IgD-negative memory B cell (primary cell): Measurements from ENCODE around the gene PCDHGA11. TPM values are rescaled to one million over a fixed set of nuclear protein-coding genes. Genes with fewer than 3 reads are reported as not detected.
"Not testable (repeated sequence)": the region's sequence is repeated elsewhere in the genome, so short reads cannot be mapped to it uniquely, and the experiment has no call there.

Experiments
- H3K27ac Mint-ChIP-seq, 3 donors: one replicate each; pipeline ENCODE4 v1.8.0; 2020 to 2022; ENCODE audit warnings: mild to moderate bottlenecking in 3 of 3, mixed read lengths in 3 of 3, moderate library complexity in 1 of 3
- H3K27me3 Mint-ChIP-seq: one replicate; pipeline ENCODE4 v1.8.0; 2021; ENCODE audit warnings: mixed read lengths
- H3K36me3 Mint-ChIP-seq: one replicate; pipeline ENCODE4 v1.8.0; 2020; ENCODE audit warnings: mild to moderate bottlenecking, mixed read lengths
- H3K4me1 Mint-ChIP-seq, 3 donors: one replicate each; pipeline ENCODE4 v1.8.0; 2020 to 2022; ENCODE audit warnings: mixed read lengths in 3 of 3, mild to moderate bottlenecking in 1 of 3
- H3K4me3 Mint-ChIP-seq, 4 donors: one replicate each; pipeline ENCODE4 v1.8.0; 2020 to 2022; ENCODE audit warnings: mild to moderate bottlenecking in 4 of 4, mixed read lengths in 4 of 4, moderate library complexity in 3 of 4
- H3K9me3 Mint-ChIP-seq, 3 donors: one replicate each; pipeline ENCODE4 v1.8.0; 2020 to 2021; ENCODE audit warnings: mixed read lengths in 3 of 3, mild to moderate bottlenecking in 1 of 3
- polyA plus RNA-seq: library from polyadenylated mRNA; unstranded; fragments of 300-500 nt; fragmentation: Illumina TruSeq; gene quantifications from one replicate; pipeline ENCODE4 v1.2.3, GENCODE V29; 2021

The PCDHGA11 gene
- polyA plus RNA-seq, 1 donor from 2014 or later = 0.15 TPM

- Mint-ChIP-seq H3K36me3 (peaks cover 3% of the 10 kb centered on the region), H3K4me1 (peaks cover 0 to 4% (median 2%) of the 10 kb centered on the region in 3 donors), H3K4me3 (no peak within 1 kb of the TSS), H3K27ac (peak within 1 kb of the TSS in 2 of 3 donors; percentile 53 to 76), H3K9me3 (peaks cover 10 to 27% (median 22%) of the 10 kb centered on the region in 3 donors), H3K27me3 (peaks cover 32% of the 10 kb centered on the region)
Observed at GRCh38 chr5:141392429-141393198, 28.2 kb upstream of the PCDHGA11 start, which contains the start of gene PCDHGA8. PCDHGA8 (plus strand) TSS chr5:141392633; CDS start chr5:141392814, 181 bp downstream.

DNA sequence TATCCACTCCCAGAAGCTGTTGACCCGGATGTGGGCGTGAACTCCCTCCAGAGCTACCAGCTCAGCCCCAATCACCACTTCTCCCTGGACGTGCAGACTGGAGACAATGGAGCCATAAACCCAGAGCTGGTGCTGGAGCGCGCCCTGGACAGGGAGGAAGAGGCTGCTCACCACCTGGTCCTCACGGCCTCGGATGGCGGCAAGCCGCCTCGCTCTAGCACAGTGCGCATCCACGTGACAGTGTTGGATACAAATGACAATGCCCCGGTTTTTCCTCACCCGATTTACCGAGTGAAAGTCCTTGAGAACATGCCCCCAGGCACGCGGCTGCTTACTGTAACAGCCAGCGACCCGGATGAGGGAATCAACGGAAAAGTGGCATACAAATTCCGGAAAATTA, 27.6 kb upstream of the PCDHGA11 start:
- no peak overlapping the region for H3K4me3 Mint-ChIP-seq
- H3K4me1 Mint-ChIP-seq = peaks cover 0 to 4% (median 2%) of the 10 kb centered on the region in 3 donors
- H3K36me3 Mint-ChIP-seq = peaks cover 3% of the 10 kb centered on the region
- H3K27ac Mint-ChIP-seq = peak overlapping the region in 1 of 3 donors; percentile 62
- peaks cover 32% of the 10 kb centered on the region for H3K27me3 Mint-ChIP-seq
- H3K9me3 Mint-ChIP-seq = peaks cover 10 to 26% (median 22%) of the 10 kb centered on the region in 3 donors

DNA sequence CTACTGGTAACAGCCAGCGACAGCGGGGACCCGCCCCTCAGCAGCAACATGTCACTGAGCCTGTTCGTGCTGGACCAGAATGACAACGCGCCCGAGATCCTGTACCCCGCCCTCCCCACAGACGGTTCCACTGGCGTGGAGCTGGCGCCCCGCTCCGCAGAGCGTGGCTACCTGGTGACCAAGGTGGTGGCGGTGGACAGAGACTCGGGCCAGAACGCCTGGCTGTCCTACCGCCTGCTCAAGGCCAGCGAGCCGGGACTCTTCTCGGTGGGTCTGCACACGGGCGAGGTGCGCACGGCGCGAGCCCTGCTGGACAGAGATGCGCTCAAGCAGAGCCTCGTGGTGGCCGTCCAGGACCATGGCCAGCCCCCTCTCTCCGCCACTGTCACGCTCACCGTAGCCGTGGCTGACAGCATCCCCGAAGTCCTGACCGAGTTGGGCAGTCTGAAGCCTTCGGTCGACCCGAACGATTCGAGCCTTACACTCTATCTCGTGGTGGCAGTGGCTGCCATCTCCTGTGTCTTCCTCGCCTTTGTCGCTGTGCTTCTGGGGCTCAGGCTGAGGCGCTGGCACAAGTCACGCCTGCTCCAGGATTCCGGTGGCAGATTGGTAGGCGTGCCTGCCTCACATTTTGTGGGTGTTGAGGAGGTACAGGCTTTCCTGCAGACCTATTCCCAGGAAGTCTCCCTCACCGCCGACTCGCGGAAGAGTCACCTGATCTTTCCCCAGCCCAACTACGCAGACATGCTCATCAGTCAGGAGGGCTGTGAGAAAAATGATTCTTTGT, 26.3 kb upstream of the PCDHGA11 start:
- Mint-ChIP-seq H3K9me3 (peaks cover 9 to 29% (median 24%) of the 10 kb centered on the region in 3 donors), H3K27me3 (peaks cover 36% of the 10 kb centered on the region)

DNA sequence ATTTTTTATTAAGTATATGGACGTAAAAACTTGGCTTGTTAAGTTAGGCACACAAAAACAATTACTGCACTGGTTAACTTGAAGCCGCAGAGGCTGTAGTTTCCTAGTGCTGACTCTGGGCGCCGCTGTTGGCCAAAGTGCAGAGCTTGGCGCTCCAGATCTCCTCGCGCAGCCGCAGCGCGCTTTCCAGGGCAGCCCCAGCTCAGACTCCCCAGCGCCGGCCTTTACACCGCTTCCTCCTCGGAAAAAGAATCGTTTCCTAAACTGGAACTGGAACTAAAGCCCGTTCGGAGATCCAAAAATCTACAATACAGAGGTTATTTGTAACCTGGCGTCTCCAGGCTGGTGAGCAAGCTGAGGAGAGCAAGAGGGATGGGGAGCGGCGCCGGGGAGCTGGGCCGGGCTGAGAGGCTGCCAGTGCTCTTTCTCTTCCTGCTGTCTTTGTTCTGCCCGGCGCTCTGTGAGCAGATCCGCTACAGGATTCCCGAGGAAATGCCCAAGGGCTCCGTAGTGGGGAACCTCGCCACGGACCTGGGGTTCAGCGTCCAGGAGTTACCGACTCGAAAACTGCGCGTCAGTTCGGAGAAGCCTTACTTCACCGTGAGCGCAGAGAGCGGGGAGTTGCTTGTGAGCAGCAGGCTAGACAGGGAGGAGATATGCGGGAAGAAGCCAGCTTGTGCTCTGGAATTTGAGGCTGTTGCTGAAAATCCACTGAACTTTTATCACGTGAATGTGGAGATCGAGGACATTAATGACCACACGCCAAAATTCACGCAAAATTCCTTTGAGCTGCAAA, 22.9 kb upstream of the PCDHGA11 start, which contains the start of gene PCDHGB5:
Gene PCDHGB5, plus strand, starts transcription at position 192 of the 796 bp plus-strand sequence. Its CDS starts 181 bp downstream, at position 373.
- peaks cover 36% of the 10 kb centered on the region for H3K27me3 Mint-ChIP-seq
- H3K27ac Mint-ChIP-seq = peak within 1 kb of the TSS in 2 of 3 donors; percentile 46 to 67
- H3K4me3 Mint-ChIP-seq = peak within 1 kb of the TSS; percentile 73 to 84 (median 80)
- not testable (repeated sequence) for H3K4me1 Mint-ChIP-seq, H3K36me3 Mint-ChIP-seq
- H3K9me3 Mint-ChIP-seq = peaks cover 6 to 37% (median 19%) of the 10 kb centered on the region in 3 donors

More for the DNA sequence above, 26.3 kb upstream of the PCDHGA11 start:
- Mint-ChIP-seq H3K27ac (peak overlapping the region in 1 of 3 donors; percentile 83), H3K4me3 (peak overlapping the region in 1 of 4 donors; percentile 17)
- not testable (repeated sequence) for H3K4me1 Mint-ChIP-seq, H3K36me3 Mint-ChIP-seq

- H3K4me1 Mint-ChIP-seq = peaks cover 0 to 3% (median 3%) of the 10 kb centered on the region in 3 donors
- peak overlapping the region in 2 of 4 donors; percentile 8 to 81 for H3K4me3 Mint-ChIP-seq
- peaks cover 5 to 35% (median 19%) of the 10 kb centered on the region in 3 donors for H3K9me3 Mint-ChIP-seq
- peaks cover 4% of the 10 kb centered on the region for H3K36me3 Mint-ChIP-seq
- peaks cover 42% of the 10 kb centered on the region for H3K27me3 Mint-ChIP-seq
- peak overlapping the region in 2 of 3 donors; percentile 46 to 51 for H3K27ac Mint-ChIP-seq
Observed at GRCh38 chr5:141398608-141399007, 22.2 kb upstream of the PCDHGA11 start.

DNA sequence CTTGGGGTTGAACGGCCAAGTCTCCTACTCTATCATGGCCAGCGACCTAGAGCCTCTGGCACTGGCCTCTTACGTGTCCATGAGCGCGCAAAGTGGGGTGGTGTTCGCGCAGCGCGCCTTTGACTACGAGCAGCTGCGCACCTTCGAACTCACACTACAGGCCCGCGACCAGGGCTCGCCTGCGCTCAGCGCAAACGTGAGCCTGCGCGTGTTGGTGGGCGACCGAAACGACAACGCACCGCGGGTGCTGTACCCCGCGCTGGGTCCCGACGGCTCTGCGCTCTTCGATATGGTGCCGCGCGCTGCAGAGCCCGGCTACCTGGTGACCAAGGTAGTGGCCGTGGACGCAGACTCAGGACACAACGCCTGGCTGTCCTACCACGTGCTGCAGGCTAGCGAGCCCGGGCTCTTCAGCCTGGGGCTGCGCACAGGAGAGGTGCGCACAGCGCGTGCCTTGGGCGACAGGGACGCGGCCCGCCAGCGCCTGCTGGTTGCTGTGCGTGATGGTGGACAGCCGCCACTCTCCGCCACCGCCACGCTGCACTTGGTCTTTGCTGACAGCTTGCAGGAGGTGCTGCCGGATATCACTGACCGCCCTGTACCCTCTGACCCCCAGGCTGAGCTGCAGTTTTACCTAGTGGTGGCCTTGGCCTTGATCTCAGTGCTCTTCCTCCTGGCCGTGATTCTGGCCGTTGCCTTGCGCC, 21.1 kb upstream of the PCDHGA11 start:
- Mint-ChIP-seq H3K9me3 (peaks cover 4 to 40% (median 21%) of the 10 kb centered on the region in 3 donors), H3K4me3 (peak overlapping the region in 3 of 4 donors; percentile 2 to 75 (median 38)), H3K27me3 (peaks cover 46% of the 10 kb centered on the region), H3K36me3 (peaks cover 4% of the 10 kb centered on the region), H3K27ac (peak overlapping the region in 2 of 3 donors; percentile 51 to 87), H3K4me1 (peaks cover 0 to 3% (median 3%) of the 10 kb centered on the region in 3 donors)

DNA sequence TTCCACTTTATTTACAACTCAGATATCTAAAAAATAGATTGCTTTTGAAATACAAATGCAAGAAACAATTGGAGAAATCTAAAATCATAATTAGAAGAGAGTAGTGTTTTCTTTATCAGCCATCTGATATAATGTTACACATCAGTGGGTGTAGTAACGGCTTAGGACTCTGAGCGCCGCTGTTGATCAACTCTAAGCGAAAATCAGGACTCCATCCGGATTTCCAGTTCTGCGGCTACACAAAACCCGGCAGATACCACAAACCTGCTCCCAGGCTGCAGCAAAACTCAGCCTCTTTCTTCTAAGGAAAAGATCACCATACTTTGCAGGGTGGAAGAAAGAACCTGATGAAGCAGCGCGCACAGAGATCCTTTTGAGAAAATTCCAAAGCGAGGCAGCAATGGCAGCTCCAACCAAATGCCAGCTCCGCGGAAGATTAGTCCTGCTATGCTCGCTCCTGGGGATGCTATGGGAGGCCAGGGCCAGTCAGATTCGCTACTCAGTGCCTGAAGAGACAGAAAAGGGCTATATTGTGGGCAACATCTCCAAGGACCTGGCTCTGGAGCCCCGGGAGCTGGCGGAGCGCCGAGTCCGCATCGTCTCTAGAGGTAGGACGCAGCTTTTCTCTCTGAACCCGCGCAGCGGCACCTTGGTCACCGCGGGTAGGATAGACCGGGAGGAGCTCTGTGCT, 18.2 kb upstream of the PCDHGA11 start, which contains the start of gene PCDHGA9:
Gene PCDHGA9, plus strand, starts transcription at position 226 of the 691 bp plus-strand sequence. Its CDS starts 175 bp downstream, at position 401.
- peak within 1 kb of the TSS; percentile 23 to 93 (median 75) for H3K4me3 Mint-ChIP-seq
- H3K4me1 Mint-ChIP-seq = peaks cover 0 to 3% (median 3%) of the 10 kb centered on the region in 3 donors
- peaks cover 4% of the 10 kb centered on the region for H3K36me3 Mint-ChIP-seq
- peaks cover 53% of the 10 kb centered on the region for H3K27me3 Mint-ChIP-seq
- H3K9me3 Mint-ChIP-seq = peaks cover 7 to 32% (median 21%) of the 10 kb centered on the region in 3 donors
- H3K27ac Mint-ChIP-seq = peak within 1 kb of the TSS; percentile 34 to 76 (median 74)

- Mint-ChIP-seq H3K27me3 (peaks cover 58% of the 10 kb centered on the region), H3K9me3 (peaks cover 7 to 36% (median 21%) of the 10 kb centered on the region in 3 donors), H3K4me1 (peaks cover 0 to 3% (median 3%) of the 10 kb centered on the region in 3 donors), H3K27ac (peak overlapping the region in 1 of 3 donors; percentile 74), H3K36me3 (peaks cover 4% of the 10 kb centered on the region), H3K4me3 (peak overlapping the region in 2 of 4 donors; percentile 39 to 78)
Observed at GRCh38 chr5:141403387-141403786, 17.5 kb upstream of the PCDHGA11 start.

- H3K27me3 Mint-ChIP-seq = peaks cover 55% of the 10 kb centered on the region
- H3K4me3 Mint-ChIP-seq = peak within 1 kb of the TSS; percentile 59 to 93 (median 78)
- peaks cover 6 to 33% (median 19%) of the 10 kb centered on the region in 3 donors for H3K9me3 Mint-ChIP-seq
- H3K36me3 Mint-ChIP-seq, H3K4me1 Mint-ChIP-seq: not testable (repeated sequence)
- peak within 1 kb of the TSS; percentile 73 to 86 (median 76) for H3K27ac Mint-ChIP-seq
Observed at GRCh38 chr5:141407790-141408505, 12.9 kb upstream of the PCDHGA11 start, which contains the start of gene PCDHGB6. PCDHGB6 (plus strand) TSS chr5:141408021; CDS start chr5:141408203, 182 bp downstream.

DNA sequence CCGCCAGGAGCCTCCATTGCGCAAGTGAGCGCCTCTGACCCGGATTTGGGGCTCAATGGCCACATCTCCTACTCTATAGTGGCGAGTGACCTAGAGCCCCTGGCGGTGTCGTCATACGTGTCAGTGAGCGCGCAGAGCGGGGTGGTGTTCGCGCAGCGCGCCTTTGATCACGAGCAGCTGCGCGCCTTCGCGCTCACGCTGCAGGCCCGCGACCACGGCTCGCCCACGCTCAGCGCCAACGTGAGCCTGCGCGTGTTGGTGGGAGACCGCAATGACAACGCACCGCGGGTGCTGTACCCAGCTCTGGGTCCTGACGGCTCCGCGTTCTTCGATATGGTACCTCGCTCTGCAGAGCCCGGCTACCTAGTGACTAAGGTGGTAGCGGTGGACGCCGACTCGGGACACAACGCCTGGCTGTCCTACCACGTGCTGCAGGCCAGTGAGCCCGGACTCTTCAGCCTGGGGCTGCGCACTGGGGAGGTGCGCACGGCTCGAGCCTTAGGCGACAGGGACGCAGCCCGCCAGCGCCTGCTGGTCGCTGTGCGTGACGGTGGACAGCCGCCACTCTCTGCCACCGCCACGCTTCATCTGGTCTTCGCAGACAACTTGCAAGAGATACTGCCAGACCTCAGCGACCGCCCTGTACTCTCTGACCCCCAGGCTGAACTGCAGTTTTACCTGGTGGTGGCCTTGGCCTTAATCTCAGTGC, 11.1 kb upstream of the PCDHGA11 start:
- peak overlapping the region in 2 of 3 donors; percentile 69 to 76 for H3K27ac Mint-ChIP-seq
- H3K36me3 Mint-ChIP-seq = peaks cover 6% of the 10 kb centered on the region
- peaks cover 7 to 13% (median 7%) of the 10 kb centered on the region in 3 donors for H3K4me1 Mint-ChIP-seq
- peaks cover 58% of the 10 kb centered on the region for H3K27me3 Mint-ChIP-seq
- H3K4me3 Mint-ChIP-seq = no peak overlapping the region
- H3K9me3 Mint-ChIP-seq = peaks cover 9 to 34% (median 10%) of the 10 kb centered on the region in 3 donors

DNA sequence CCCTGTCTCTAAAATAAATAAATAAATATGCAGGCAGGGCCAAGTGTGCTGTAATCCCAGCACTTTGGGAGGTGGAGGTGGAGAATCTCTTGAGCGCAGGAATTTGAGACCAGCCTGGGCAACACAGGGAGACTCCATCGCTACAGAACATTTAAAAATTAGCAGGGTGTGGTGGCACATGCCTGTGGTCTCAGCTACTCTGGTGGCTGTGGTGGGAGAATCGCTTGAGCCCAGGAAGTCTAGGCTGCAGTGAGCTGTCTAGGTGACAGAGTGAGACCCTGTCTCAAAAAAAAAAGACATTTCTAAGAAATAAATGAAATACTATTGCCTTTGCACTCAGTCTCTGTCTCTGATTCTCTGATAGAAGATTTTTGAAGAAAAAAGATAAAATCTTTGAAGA, 9.3 kb upstream of the PCDHGA11 start:
- Mint-ChIP-seq H3K4me1 (peaks cover 10 to 15% (median 14%) of the 10 kb centered on the region in 3 donors), H3K9me3 (peaks cover 9 to 42% (median 10%) of the 10 kb centered on the region in 3 donors), H3K27ac (peak overlapping the region in 2 of 3 donors; percentile 40 to 69), H3K36me3 (peaks cover 6% of the 10 kb centered on the region), H3K4me3 (peak overlapping the region in 1 of 4 donors; percentile 24), H3K27me3 (peaks cover 55% of the 10 kb centered on the region)
